ENCODE data around the gene CFAP97D2.

The CFAP97D2 gene

GRCh38 chr13:114219392-114219791 is 40.3 kb downstream of the CFAP97D2 start:
- Histone ChIP-seq H2AK5ac (ENCODE audit: low read length, severe bottlenecking) (no peak overlapping the region), H3K36me3 (ENCODE audit: control insufficient read depth in 1 of 2, insufficient read depth in 2 of 2, low read depth in 1 of 2, low read length in 2 of 2) (no peaks in the 10 kb centered on the region), H3K4me3 (ENCODE audit: insufficient read depth in 1 of 2, low read depth in 1 of 2, low read length in 2 of 2) (no peak overlapping the region), H4K8ac (ENCODE audit: low read length) (no peak overlapping the region), H3K18ac (ENCODE audit: low read depth in 1 of 2, low read length in 2 of 2) (no peak overlapping the region), H4K91ac (ENCODE audit: low read length) (no peak overlapping the region), H3K23ac (ENCODE audit: low read length in 2 of 2) (no peak overlapping the region), H3K14ac (ENCODE audit: low read length in 2 of 2) (no peak overlapping the region), H3K27ac (ENCODE audit: low read length, poor library complexity, severe bottlenecking) (no peak overlapping the region), H3K9ac (ENCODE audit: low read length) (no peak overlapping the region), H3K9me3 (ENCODE audit: control insufficient read depth, low read length) (no peaks in the 10 kb centered on the region), H3K4ac (ENCODE audit: low read depth in 1 of 2, low read length in 2 of 2) (no peak overlapping the region), H3K27me3 (ENCODE audit: control insufficient read depth in 1 of 2, insufficient read depth in 1 of 2, low read length in 2 of 2) (peaks cover 6 to 10% of the 10 kb centered on the region in 2 experiments), H3K79me1 (replicated peaks; ENCODE audit: low read length, poor library complexity, severe bottlenecking) (no peaks in the 10 kb centered on the region), H3K4me2 (ENCODE audit: low read length, poor library complexity, severe bottlenecking) (no peak overlapping the region), H3K4me1 (ENCODE audit: control insufficient read depth, insufficient read depth, low read depth, low read length) (peaks cover 7% of the 10 kb centered on the region), H2BK120ac (ENCODE audit: low read depth, low read length) (no peak overlapping the region), H2BK12ac (ENCODE audit: low read length in 2 of 2) (no peak overlapping the region), H2BK15ac (ENCODE audit: low read depth, poor library complexity, severe bottlenecking) (no peak overlapping the region), H2AFZ (ENCODE audit: low read depth, low read length) (no peak overlapping the region), H2BK5ac (ENCODE audit: low read depth, low read length, poor library complexity, severe bottlenecking) (no peak overlapping the region)
- 75% methylated on average over 3 of the region's 3 CpGs for WGBS
- no peak for DNase-seq

GRCh38 chr13:114222461-114222968 is 43.5 kb downstream of the CFAP97D2 start:
- Histone ChIP-seq H3K9ac (ENCODE audit: low read length) (peak overlapping the region; percentile 15), H2BK120ac (ENCODE audit: low read depth, low read length) (no peak overlapping the region), H3K14ac (ENCODE audit: low read length in 2 of 2) (no peak overlapping the region), H3K4me2 (ENCODE audit: low read length, poor library complexity, severe bottlenecking) (no peak overlapping the region), H2AK5ac (ENCODE audit: low read length, severe bottlenecking) (no peak overlapping the region), H2BK5ac (ENCODE audit: low read depth, low read length, poor library complexity, severe bottlenecking) (no peak overlapping the region), H3K27me3 (ENCODE audit: control insufficient read depth in 1 of 2, insufficient read depth in 1 of 2, low read length in 2 of 2) (no peaks in the 10 kb centered on the region), H2BK15ac (ENCODE audit: low read depth, poor library complexity, severe bottlenecking) (no peak overlapping the region), H4K91ac (ENCODE audit: low read length) (peak overlapping the region; percentile 70), H2AFZ (ENCODE audit: low read depth, low read length) (no peak overlapping the region), H3K36me3 (ENCODE audit: control insufficient read depth in 1 of 2, insufficient read depth in 2 of 2, low read depth in 1 of 2, low read length in 2 of 2) (no peaks in the 10 kb centered on the region), H3K4me1 (ENCODE audit: control insufficient read depth, insufficient read depth, low read depth, low read length) (peaks cover 16% of the 10 kb centered on the region), H3K4ac (ENCODE audit: low read depth in 1 of 2, low read length in 2 of 2) (no peak overlapping the region), H3K79me1 (replicated peaks; ENCODE audit: low read length, poor library complexity, severe bottlenecking) (no peaks in the 10 kb centered on the region), H2BK12ac (ENCODE audit: low read length in 2 of 2) (no peak overlapping the region), H3K18ac (ENCODE audit: low read depth in 1 of 2, low read length in 2 of 2) (peak overlapping the region in 1 of 2 experiments; percentile 28), H4K8ac (ENCODE audit: low read length) (no peak overlapping the region), H3K9me3 (ENCODE audit: control insufficient read depth, low read length) (no peaks in the 10 kb centered on the region), H3K27ac (ENCODE audit: low read length, poor library complexity, severe bottlenecking) (peak overlapping the region; percentile 19), H3K4me3 (ENCODE audit: insufficient read depth in 1 of 2, low read depth in 1 of 2, low read length in 2 of 2) (no peak overlapping the region), H3K23ac (ENCODE audit: low read length in 2 of 2) (no peak overlapping the region)
- no peak for DNase-seq
- WGBS: 80% methylated on average over 9 of the region's 9 CpGs

GRCh38 chr13:114224201-114224600 is 45.1 kb downstream of the CFAP97D2 start:
- Histone ChIP-seq H2AK5ac (ENCODE audit: low read length, severe bottlenecking) (peak overlapping the region; percentile 10), H3K4ac (ENCODE audit: low read depth in 1 of 2, low read length in 2 of 2) (no peak overlapping the region), H4K8ac (ENCODE audit: low read length) (no peak overlapping the region), H3K18ac (ENCODE audit: low read depth in 1 of 2, low read length in 2 of 2) (no peak overlapping the region), H3K4me3 (ENCODE audit: insufficient read depth in 1 of 2, low read depth in 1 of 2, low read length in 2 of 2) (no peak overlapping the region), H2BK15ac (ENCODE audit: low read depth, poor library complexity, severe bottlenecking) (no peak overlapping the region), H3K79me1 (replicated peaks; ENCODE audit: low read length, poor library complexity, severe bottlenecking) (no peaks in the 10 kb centered on the region), H3K27me3 (ENCODE audit: control insufficient read depth in 1 of 2, insufficient read depth in 1 of 2, low read length in 2 of 2) (peaks cover 13% of the 10 kb centered on the region in 2 experiments), H2BK12ac (ENCODE audit: low read length in 2 of 2) (no peak overlapping the region), H3K14ac (ENCODE audit: low read length in 2 of 2) (no peak overlapping the region), H3K4me1 (ENCODE audit: control insufficient read depth, insufficient read depth, low read depth, low read length) (peaks cover 17% of the 10 kb centered on the region), H3K27ac (ENCODE audit: low read length, poor library complexity, severe bottlenecking) (no peak overlapping the region), H3K4me2 (ENCODE audit: low read length, poor library complexity, severe bottlenecking) (no peak overlapping the region), H2AFZ (ENCODE audit: low read depth, low read length) (no peak overlapping the region), H3K9me3 (ENCODE audit: control insufficient read depth, low read length) (no peaks in the 10 kb centered on the region), H2BK5ac (ENCODE audit: low read depth, low read length, poor library complexity, severe bottlenecking) (no peak overlapping the region), H3K23ac (ENCODE audit: low read length in 2 of 2) (no peak overlapping the region), H2BK120ac (ENCODE audit: low read depth, low read length) (no peak overlapping the region), H4K91ac (ENCODE audit: low read length) (no peak overlapping the region), H3K36me3 (ENCODE audit: control insufficient read depth in 1 of 2, insufficient read depth in 2 of 2, low read depth in 1 of 2, low read length in 2 of 2) (no peaks in the 10 kb centered on the region), H3K9ac (ENCODE audit: low read length) (no peak overlapping the region)
- WGBS: 95% methylated on average over 13 of the region's 13 CpGs
- DNase-seq: no peak

GRCh38 chr13:114225610-114226009 is 46.6 kb downstream of the CFAP97D2 start:
- Histone ChIP-seq H3K14ac (ENCODE audit: low read length in 2 of 2) (no peak overlapping the region), H2BK5ac (ENCODE audit: low read depth, low read length, poor library complexity, severe bottlenecking) (no peak overlapping the region), H3K9ac (ENCODE audit: low read length) (peak overlapping the region; percentile 22), H3K36me3 (ENCODE audit: control insufficient read depth in 1 of 2, insufficient read depth in 2 of 2, low read depth in 1 of 2, low read length in 2 of 2) (no peaks in the 10 kb centered on the region), H2BK12ac (ENCODE audit: low read length in 2 of 2) (no peak overlapping the region), H3K4me1 (ENCODE audit: control insufficient read depth, insufficient read depth, low read depth, low read length) (peaks cover 18% of the 10 kb centered on the region), H3K4me3 (ENCODE audit: insufficient read depth in 1 of 2, low read depth in 1 of 2, low read length in 2 of 2) (no peak overlapping the region), H2AFZ (ENCODE audit: low read depth, low read length) (no peak overlapping the region), H2BK120ac (ENCODE audit: low read depth, low read length) (no peak overlapping the region), H3K18ac (ENCODE audit: low read depth in 1 of 2, low read length in 2 of 2) (no peak overlapping the region), H3K79me1 (replicated peaks; ENCODE audit: low read length, poor library complexity, severe bottlenecking) (no peaks in the 10 kb centered on the region), H3K23ac (ENCODE audit: low read length in 2 of 2) (no peak overlapping the region), H3K9me3 (ENCODE audit: control insufficient read depth, low read length) (no peaks in the 10 kb centered on the region), H3K4me2 (ENCODE audit: low read length, poor library complexity, severe bottlenecking) (no peak overlapping the region), H3K27ac (ENCODE audit: low read length, poor library complexity, severe bottlenecking) (no peak overlapping the region), H3K4ac (ENCODE audit: low read depth in 1 of 2, low read length in 2 of 2) (no peak overlapping the region), H4K91ac (ENCODE audit: low read length) (no peak overlapping the region), H3K27me3 (ENCODE audit: control insufficient read depth in 1 of 2, insufficient read depth in 1 of 2, low read length in 2 of 2) (peaks cover 15 to 22% of the 10 kb centered on the region in 2 experiments), H4K8ac (ENCODE audit: low read length) (no peak overlapping the region), H2AK5ac (ENCODE audit: low read length, severe bottlenecking) (peak overlapping the region; percentile 71), H2BK15ac (ENCODE audit: low read depth, poor library complexity, severe bottlenecking) (no peak overlapping the region)
- no peak for DNase-seq
- WGBS: 87% methylated on average over 7 of the region's 8 CpGs
